ENCODE results near the gene FAM209A. TPM values are rescaled to one million over a fixed set of nuclear protein-coding genes. Genes with fewer than 3 reads are reported as not detected.
"Not testable (repeated sequence)": the region's sequence is repeated elsewhere in the genome, so short reads cannot be mapped to it uniquely, and the experiment has no call there.

The FAM209A gene
- total RNA-seq, 1 donor from 2014 or later: not detected

DNA sequence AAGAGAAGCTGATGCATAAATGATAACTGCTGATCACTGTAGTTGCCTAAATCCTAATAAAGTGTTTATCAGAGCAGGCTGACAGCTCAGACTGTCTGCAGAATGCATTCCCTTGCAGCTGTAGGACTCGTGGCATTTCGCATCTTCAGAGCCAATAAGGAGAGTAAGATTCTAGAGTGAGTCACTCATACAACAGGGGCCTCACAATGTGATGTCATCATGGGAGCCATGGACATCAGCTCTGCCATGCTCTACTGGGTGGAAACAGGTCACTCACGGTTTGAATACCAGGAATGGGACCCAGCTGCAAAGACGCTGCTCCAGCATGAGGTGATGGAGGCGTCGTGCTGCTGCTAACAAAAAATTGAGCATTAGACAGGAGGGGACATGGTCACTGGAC is 15.9 kb downstream of the FAM209A start:
- no peak for DNase-seq

DNA sequence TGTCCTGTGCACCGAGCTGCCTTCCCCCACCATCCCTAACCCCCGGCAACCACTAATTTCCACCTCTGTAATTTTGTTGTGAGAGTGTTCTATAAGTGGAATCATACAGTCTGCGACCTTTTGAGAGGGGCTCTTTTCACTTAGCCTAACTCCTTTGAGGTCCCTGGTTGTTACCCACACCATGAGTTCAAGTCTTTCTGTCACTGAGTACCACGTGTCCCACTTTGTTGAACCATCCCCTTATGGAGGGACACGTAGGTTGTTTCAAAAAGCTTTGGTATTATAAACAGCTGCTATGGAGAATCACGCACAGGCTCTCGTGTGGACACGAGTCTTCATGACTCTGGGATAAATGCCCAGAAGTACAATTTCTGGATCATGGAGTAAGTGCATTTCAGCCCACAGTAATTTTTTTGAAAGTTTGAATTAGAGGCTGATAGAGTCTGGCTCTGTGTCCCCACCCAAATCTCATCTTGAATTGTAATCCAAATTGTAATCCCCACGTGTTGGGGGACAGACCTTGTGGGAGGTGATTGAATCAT is 18.0 kb downstream of the FAM209A start:
- no peak for DNase-seq

DNA sequence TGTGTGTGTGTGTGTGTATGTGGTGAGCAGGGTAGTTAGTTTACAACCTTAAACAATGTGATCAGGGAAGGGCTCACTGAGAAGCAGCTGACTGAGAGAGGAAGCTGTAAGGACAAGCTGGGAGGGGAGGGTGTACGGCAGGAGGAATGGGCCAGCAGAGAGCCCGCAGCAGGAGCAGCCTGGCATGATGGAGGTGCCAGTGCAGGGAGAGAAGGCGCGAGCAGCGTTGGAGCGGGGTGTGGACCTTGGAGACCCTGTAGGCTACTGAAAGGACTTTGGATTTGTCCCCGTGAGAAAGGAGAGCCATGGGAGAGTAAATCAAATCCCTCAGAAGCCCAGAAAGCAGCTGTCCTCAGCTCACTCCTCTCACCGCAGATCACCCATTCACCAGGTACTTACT is 27.0 kb downstream of the FAM209A start:
- no peak for DNase-seq

DNA sequence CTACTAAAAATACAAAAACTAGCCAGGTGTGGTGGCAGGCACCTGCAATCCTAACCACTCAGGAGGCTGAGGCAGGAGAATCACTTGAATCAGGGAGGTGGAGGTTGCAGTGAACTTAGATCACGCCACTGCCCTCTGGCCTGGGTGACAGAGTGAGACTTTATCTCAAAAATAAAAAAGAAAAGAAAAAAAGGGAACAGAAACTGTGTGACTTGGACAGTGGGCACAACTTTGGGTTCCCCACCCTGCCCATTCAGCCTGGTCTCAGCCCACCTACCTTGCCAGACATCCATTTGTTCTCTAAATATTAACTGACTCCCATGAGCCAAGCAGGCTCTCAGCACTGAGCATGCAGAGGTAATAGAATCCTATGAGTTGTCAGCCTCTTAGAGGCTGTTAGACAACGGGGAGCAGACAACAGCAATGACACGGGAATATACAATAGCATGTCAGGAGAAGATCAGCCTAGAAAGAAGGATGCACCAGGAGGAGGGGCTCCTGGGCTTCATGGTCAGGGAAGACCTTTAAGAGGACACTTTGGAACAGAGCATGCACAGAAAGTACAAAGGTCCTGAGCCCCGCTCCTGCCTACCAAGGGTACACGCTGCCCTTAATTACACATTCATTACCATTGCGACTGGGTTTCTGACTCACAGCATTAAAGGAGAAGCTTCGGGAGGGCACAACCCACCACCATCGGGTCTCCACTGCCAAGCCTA is 28.5 kb downstream of the FAM209A start:
- DNase-seq: no peak

DNA sequence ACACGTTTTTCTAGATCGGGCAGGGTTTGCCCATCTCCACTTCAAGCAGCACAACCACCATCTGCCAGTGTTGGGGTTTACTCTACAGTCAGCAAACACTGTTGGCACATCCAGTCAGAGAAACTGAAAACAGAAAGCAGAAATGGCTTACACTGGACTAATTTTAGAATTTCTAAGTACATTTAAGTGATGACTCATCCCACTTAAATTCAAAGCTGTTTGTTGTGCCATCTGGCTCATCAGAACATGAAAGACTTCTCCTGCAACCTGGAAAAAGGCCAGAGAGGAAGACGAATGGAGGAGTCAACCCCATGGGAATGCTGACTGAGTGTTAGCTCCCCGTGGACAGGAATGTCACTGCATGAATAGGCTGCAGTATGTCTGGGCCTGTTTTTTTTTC is 30.3 kb downstream of the FAM209A start:
- peak; percentile 84 for DNase-seq

DNA sequence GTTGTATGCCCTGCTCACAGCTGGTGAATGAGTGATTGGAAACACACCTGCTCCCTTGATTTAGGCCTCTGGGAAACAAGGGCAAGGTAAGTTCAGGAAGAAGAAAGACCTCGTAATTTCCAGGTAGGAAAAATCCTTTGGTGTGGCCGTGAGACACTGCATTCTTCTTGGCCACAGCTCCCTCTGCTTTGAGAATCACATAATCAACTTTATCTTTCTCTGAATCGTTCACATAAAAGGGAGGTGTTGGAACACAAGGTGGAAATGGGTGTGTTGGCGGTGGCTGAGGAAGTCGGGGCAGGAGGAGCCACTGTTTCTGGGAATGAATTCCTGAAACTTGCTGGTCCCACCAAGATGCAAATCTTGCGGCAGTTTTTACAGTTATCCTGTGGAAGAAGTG is 34.4 kb downstream of the FAM209A start:
- no peak for DNase-seq

DNA sequence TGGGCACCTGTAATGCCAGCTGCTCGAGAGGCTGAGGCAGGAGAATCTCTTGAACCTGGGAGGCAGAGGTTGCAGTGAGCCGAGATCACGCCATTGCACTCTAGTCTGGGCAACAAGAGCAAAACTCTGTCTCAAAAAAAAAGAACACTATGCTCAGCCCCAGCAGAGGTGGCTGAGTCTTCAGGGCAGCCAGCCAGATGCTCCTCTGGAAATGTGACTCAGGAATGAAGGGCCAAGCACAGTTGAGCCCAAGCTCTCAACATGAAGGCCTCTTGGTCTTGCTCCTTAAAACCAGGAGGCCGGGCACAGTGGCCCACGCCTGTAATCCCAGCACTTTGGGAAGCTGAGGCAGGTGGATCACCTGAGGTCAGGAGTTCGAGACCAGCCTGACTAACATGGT is 40.0 kb downstream of the FAM209A start:
- not testable (repeated sequence) for DNase-seq

DNA sequence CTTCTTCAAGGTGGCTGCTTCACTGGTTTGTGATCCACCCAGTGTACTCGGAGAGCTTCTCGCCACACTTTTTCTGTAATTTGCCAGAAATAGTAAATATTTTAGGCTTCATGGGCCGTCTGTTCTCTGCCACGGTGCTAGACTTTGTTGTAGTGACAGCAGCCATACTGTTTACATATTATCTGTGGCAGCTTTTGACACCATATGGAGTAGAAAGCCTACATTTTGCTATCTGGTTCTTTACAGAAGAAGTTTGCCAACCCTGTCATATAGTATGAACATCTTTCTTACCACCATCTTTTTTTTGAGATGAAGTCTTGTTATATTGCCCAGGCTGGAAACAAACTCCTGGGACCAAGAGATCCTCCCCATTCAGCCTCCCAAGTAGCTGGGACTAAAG is 41.0 kb downstream of the FAM209A start:
- no peak for DNase-seq

DNA sequence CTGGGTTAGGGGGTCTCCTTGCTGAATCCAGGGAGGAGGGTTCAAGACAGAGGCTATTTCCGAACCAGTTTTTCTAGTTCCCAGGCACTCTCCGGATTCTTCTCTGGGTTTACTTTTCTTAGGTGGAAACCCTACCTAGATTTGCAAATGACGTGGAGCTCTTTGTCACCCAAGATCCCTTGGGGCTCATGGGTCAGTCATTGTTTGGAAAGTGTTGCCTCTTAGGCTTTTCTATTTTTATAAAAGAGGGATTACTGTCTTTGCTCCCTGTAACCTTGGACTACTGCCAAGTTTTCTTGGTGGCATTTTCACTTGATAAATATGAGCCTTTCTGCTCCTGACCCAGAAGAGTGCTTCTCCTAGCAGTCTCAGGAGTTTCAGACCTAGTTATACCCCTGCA is 42.1 kb downstream of the FAM209A start:
- peak; percentile 43 for DNase-seq

DNA sequence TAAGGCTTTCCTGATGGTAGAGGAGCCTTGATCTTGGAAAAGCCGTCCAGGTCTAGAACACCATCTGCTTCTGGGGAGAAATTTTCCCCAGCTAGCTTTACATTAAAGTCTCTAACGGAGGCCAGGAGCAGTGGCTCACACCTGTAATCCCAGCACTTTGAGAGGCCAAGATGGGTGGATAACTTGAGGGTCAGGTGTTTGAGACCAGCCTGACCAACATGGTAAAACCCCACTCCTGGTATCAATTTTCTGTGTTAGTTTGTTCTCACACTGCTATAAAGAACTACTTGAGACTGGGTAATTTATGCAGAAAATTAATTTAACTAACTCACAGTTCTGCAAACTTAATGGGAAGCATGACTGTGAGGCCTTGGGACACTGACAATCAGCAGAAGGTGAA is 46.3 kb downstream of the FAM209A start:
- no peak for DNase-seq

DNA sequence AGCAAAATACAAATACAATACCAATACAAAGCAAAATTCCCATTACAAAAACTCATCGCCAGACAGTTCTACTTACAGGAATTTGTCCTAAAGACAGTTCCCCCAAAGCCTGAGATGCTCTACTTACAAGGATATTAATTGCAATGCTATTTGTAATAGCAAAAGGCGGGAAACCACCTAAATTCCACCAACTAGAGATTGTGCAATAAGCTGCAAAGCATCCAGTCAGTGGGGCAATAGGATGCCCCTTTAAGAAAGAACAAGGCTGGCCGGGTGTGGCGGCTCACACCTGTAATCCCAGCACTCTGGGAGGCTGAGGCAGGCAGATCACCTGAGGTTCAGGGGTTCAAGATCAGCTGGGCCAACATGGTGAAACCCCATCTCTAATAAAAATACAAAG is 47.6 kb downstream of the FAM209A start:
- no peak for DNase-seq

DNA sequence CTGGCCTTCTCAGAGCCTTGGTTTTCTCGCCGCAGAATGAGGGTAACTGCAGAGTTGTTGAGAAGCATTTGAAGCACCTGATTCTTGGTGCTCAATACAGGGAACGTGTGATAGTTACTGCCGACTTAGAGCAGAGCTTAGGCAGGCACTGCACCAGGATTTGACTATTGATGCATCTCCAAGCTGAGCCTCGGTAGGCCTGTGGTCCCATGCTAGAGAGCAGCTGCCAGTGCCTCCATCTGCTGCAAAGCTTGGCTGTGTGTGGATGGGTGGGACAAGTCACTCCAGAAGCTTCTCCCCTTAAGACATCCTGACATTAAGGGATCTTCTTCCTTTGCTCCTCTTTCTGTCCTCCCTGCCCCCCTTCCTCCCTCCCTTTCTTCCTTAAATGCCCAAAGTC is 49.4 kb downstream of the FAM209A start:
- DNase-seq: no peak

DNA sequence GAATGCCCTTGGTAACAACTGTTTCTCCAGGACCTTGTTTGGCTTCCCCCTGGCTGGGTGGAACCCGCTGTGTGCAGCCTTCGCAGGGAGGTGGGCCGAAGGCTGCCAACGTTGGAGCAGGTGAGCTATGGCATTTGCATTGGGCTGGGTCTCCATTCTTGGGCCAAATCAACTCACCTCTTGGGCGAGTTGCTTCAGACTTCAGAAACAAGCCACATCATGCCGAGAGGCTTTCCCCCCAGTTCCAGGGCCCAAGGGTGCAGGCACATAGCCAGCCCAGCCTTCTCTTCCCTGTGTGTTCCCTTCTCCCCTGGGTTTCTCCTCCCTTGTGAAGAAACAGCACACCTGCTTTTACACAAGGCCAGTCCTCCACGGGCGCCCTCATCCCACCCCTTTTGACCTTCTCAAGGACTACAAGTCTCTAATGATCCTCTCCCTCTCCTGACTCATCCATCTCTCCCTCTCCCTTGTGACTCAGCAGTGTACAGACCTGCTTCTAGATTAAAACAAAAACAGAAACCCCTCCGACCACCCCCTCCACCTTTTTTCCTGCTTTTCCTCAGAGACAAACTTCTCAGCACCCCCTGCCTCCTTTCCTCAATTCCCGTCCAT is 50.1 kb downstream of the FAM209A start:
- DNase-seq: peak; percentile 31

DNA sequence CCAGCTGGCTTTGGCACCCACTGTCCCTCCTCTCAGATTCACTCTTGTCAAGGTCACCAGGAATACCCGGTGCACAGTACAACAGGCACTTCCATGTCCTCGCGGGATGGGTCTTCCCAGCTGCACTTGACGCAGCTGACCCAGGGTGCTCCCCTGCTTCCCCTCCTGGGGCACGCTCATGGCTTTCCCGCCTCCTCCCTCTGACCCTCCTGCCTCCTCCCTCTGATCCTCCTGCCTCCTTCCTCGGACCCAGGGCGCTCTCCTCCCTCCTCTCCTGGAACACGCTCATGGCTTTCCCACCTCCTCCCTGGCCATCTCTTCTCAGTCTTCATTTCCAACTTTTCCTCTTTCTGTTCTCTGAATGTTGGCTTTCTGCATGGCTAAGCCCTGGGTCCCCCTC is 50.6 kb downstream of the FAM209A start:
- no peak for DNase-seq

Other genes with a start within 250 kb of the FAM209A start
- 36.1 TPM for gene FAM210B, start 165.8 kb upstream of the FAM209A start, total RNA-seq
- 8.8 TPM for gene AURKA, start 132.5 kb upstream of the FAM209A start, total RNA-seq
- 46.3 TPM for gene CSTF1, start 132.1 kb upstream of the FAM209A start, total RNA-seq
- gene CASS4, start 112.5 kb upstream of the FAM209A start, total RNA-seq: 2.8 TPM
- gene RTF2, start 56.1 kb upstream of the FAM209A start, total RNA-seq: 64.0 TPM
- not detected for gene FAM209B, start 8.5 kb downstream of the FAM209A start, total RNA-seq
- 9.2 TPM for gene TFAP2C, start 104.6 kb downstream of the FAM209A start, total RNA-seq

Measured in tongue (tissue), 2 donors.